ENCODE data around the gene PTPN22. TPM values are rescaled to one million over a fixed set of nuclear protein-coding genes. Genes with fewer than 3 reads are reported as not detected.

The PTPN22 gene
- total RNA-seq, 1 donor from 2014 or later, result not detected

- no peak for TF ChIP-seq CTCF (IDR thresholded peaks at IDR 0.05; ENCODE audit: insufficient read depth, low read length, poor library complexity, severe bottlenecking)
- no peak for DNase-seq (ENCODE audit: low read depth)
- Histone ChIP-seq H3K36me3 (ENCODE audit: control insufficient read depth, insufficient read depth, low read length) (no peaks in the 10 kb centered on the region), H3K27me3 (ENCODE audit: control insufficient read depth, insufficient read depth, low read length) (no peaks in the 10 kb centered on the region), H3K4me3 (ENCODE audit: low read depth, low read length) (no peak overlapping the region)
Measured at GRCh38 chr1:113886417-113887401, 15.2 kb upstream of the PTPN22 start.

GRCh38 chr1:113881661-113882060 is 10.1 kb upstream of the PTPN22 start:
- no peaks in the 10 kb centered on the region for H3K36me3 ChIP-seq (ENCODE audit: control insufficient read depth, insufficient read depth, low read length)
- H3K4me3 ChIP-seq (ENCODE audit: low read depth, low read length), result no peak overlapping the region
- no peaks in the 10 kb centered on the region for H3K27me3 ChIP-seq (ENCODE audit: control insufficient read depth, insufficient read depth, low read length)
- no peak for TF ChIP-seq CTCF (IDR thresholded peaks at IDR 0.05; ENCODE audit: insufficient read depth, low read length, poor library complexity, severe bottlenecking)
- DNase-seq (ENCODE audit: low read depth), result no peak

- no peak for DNase-seq (ENCODE audit: low read depth)
- no peak for TF ChIP-seq CTCF (IDR thresholded peaks at IDR 0.05; ENCODE audit: insufficient read depth, low read length, poor library complexity, severe bottlenecking)
- H3K27me3 ChIP-seq (ENCODE audit: control insufficient read depth, insufficient read depth, low read length), result no peaks in the 10 kb centered on the region
Measured at GRCh38 chr1:113879739-113880038, 8.2 kb upstream of the PTPN22 start.

GRCh38 chr1:113876176-113876575 is 4.7 kb upstream of the PTPN22 start:
- Histone ChIP-seq H3K36me3 (ENCODE audit: control insufficient read depth, insufficient read depth, low read length) (no peaks in the 10 kb centered on the region), H3K4me3 (ENCODE audit: low read depth, low read length) (no peak overlapping the region), H3K27me3 (ENCODE audit: control insufficient read depth, insufficient read depth, low read length) (no peaks in the 10 kb centered on the region)
- no peak for TF ChIP-seq CTCF (IDR thresholded peaks at IDR 0.05; ENCODE audit: insufficient read depth, low read length, poor library complexity, severe bottlenecking)
- DNase-seq (ENCODE audit: low read depth), result no peak

More at GRCh38 chr1:113879739-113880038, 8.2 kb upstream of the PTPN22 start:
- H3K4me3 ChIP-seq (ENCODE audit: low read depth, low read length), result no peak overlapping the region
- H3K36me3 ChIP-seq (ENCODE audit: control insufficient read depth, insufficient read depth, low read length), result no peaks in the 10 kb centered on the region

GRCh38 chr1:113875714-113876113 is 4.2 kb upstream of the PTPN22 start:
- no peaks in the 10 kb centered on the region for H3K36me3 ChIP-seq (ENCODE audit: control insufficient read depth, insufficient read depth, low read length)
- TF ChIP-seq CTCF (IDR thresholded peaks at IDR 0.05; ENCODE audit: insufficient read depth, low read length, poor library complexity, severe bottlenecking), result no peak
- no peak for DNase-seq (ENCODE audit: low read depth)
- H3K27me3 ChIP-seq (ENCODE audit: control insufficient read depth, insufficient read depth, low read length), result no peaks in the 10 kb centered on the region
- no peak overlapping the region for H3K4me3 ChIP-seq (ENCODE audit: low read depth, low read length)

Data from kidney epithelial cell (primary cell).